ENCODE data around the gene HRG.
A peak's percentile ranks its signal among the peaks of the same experiment; 100 is the strongest.
"Not testable (repeated sequence)": the region's sequence is repeated elsewhere in the genome, so short reads cannot be mapped to it uniquely, and the experiment has no call there.

The HRG gene, protein sequence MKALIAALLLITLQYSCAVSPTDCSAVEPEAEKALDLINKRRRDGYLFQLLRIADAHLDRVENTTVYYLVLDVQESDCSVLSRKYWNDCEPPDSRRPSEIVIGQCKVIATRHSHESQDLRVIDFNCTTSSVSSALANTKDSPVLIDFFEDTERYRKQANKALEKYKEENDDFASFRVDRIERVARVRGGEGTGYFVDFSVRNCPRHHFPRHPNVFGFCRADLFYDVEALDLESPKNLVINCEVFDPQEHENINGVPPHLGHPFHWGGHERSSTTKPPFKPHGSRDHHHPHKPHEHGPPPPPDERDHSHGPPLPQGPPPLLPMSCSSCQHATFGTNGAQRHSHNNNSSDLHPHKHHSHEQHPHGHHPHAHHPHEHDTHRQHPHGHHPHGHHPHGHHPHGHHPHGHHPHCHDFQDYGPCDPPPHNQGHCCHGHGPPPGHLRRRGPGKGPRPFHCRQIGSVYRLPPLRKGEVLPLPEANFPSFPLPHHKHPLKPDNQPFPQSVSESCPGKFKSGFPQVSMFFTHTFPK

DNA sequence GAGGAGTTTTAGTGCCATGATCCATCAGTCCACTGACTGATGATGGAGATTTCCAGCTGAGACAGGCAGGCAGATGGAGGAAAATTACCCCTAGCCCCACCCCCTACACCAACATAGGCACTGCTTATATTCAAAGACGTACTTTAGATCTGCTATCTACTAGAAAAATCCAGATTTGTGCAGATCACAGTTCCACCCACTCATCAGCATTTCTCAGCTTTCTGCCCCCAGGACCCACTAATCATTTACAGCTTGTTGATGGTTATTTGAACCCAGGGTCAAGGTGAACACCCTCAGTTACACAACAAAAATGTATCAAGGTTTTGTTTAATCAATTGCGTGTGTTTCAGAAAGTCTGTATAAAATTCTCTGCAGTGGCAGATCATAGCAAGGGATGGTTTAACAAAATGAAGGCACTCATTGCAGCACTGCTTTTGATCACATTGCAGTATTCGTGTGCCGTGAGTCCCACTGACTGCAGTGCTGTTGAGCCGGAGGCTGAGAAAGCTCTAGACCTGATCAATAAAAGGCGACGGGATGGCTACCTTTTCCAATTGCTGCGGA is at the start of gene HRG:
Gene HRG, plus strand, starts transcription at position 390 of the 564 bp plus-strand sequence. Its CDS starts 18 bp downstream, at position 408.
- DNase-seq (ENCODE audit: low read depth in 2 of 3, low spot score in 1 of 3) = no peak

DNA sequence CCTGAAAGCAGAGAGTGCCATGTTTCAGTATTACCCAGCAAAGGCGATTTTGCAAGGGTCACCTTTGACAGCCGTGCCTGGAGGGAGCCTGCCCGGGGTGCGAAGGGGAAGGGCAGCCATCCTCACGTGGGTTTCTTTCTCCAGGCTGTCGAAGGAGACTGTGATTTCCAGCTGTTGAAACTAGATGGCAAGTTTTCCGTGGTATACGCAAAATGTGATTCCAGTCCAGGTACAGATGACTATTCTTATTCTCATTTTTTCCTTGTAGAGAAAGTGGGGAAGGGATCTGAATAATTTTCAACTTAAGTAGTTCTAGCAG is 49.6 kb upstream of the HRG start:
- no peak for DNase-seq (ENCODE audit: low read depth in 2 of 3, low spot score in 1 of 3)

GRCh38 chr3:186617036-186617946 is 48.5 kb upstream of the HRG start:
- peak; percentile 82 to 84 (median 83) for DNase-seq (ENCODE audit: low read depth in 2 of 3, low spot score in 1 of 3)

DNA sequence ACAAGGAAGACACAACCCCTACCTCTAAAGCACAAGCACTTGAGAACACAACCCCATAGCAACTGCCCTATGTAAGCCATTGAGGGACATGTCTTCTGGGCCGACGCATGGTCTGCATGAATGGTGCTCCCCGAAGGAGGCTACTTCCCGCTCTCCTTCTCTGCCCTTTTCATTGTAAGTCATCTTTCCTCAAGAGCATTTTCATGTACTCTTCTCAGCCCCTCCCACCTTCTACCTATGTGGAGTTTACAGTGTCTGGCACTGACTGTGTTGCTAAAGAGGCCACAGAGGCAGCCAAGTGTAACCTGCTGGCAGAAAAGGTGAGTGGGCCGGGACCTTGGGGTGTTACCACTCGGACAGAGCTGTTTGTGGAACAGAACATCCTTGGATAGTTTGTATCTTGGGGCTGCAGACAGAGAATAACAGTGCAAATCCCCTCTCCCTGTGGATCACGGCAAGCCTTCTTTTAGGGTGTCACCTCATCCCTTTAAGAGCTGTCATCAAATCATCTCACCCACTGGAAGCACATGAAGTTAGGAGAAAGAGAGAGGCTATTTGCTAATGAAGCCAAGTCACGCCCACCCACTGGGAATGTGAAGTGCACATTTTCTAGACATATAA is 47.4 kb upstream of the HRG start:
- DNase-seq (ENCODE audit: low read depth in 2 of 3, low spot score in 1 of 3) = no peak

DNA sequence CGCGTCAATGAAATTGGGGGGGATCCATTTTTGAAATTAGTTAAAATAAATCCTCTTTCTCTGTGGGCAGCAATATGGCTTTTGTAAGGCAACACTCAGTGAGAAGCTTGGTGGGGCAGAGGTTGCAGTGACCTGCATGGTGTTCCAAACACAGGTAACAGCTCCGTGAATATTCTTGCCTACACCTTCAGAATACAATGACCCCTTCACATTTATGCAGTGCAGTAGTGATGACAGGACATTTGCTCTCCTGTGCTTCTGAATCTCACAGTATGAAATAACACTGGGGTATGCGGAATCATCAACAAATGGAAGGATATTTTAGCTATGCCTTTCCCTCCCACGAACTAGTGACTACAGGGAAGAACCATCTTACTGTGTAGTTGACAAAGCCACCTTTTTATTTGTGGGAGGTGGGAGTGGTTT is 46.0 kb upstream of the HRG start:
- no peak for DNase-seq (ENCODE audit: low read depth in 2 of 3, low spot score in 1 of 3)

DNA sequence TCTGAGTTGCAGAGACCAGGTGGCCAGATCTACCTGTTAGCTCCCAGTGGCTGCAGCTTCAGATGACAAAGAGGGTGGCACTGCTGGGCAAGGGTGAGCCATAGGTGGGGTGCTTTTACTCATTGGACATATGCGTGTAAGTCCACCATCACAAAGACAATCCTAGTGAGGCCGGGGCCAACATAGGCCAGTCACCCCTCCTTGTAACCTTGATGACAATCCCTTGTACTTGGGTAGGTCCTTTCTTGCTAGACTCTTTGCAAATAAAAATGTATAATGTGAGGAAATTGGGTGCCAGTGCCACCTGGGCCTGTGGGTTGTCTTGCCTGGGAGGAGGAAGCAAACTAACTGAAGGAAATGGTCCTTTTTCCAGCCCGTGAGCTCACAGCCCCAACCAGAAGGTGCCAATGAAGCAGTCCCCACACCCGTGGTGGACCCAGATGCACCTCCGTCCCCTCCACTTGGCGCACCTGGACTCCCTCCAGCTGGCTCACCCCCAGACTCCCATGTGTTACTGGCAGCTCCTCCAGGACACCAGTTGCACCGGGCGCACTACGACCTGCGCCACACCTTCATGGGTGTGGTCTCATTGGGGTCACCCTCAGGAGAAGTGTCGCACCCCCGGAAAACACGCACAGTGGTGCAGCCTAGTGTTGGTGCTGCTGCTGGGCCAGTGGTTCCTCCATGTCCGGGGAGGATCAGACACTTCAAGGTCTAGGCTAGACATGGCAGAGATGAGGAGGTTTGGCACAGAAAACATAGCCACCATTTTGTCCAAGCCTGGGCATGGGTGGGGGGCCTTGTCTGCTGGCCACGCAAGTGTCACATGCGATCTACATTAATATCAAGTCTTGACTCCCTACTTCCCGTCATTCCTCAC is 45.4 kb upstream of the HRG start:
- no peak for DNase-seq (ENCODE audit: low read depth in 2 of 3, low spot score in 1 of 3)

GRCh38 chr3:186621894-186622650 is 43.7 kb upstream of the HRG start:
- DNase-seq (ENCODE audit: low read depth in 2 of 3, low spot score in 1 of 3) = no peak

DNA sequence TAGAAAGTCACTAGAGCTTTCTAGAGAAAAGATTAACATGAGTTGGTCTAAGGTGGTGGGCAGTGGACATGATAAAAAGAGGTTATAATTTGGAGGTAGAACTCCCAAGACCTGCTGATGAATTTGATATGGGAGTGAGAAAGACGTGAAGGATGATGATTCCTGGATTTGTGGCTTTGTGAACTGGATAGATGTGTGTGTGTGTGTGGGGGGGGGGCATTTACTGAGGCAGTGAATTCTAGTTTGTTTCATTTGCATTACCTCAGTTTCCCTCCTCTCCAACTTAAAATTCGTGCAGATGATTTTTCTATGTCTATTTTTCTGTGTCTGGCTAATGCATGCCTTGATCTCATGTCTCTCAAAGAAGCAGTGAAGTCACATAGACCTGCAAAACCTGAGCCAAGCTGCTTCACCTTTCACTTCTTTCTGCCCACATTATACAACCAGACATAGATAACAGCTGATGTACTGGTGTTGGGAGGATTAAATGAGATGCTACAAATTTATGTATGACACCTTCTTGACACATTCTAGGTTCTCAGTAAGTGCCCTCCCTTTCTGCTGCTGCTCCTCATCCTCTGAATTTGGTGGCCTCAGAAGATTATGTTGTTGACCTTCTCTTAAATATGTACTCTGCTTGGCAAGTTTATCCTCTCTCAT is 43.0 kb upstream of the HRG start:
- no peak for DNase-seq (ENCODE audit: low read depth in 2 of 3, low spot score in 1 of 3)

DNA sequence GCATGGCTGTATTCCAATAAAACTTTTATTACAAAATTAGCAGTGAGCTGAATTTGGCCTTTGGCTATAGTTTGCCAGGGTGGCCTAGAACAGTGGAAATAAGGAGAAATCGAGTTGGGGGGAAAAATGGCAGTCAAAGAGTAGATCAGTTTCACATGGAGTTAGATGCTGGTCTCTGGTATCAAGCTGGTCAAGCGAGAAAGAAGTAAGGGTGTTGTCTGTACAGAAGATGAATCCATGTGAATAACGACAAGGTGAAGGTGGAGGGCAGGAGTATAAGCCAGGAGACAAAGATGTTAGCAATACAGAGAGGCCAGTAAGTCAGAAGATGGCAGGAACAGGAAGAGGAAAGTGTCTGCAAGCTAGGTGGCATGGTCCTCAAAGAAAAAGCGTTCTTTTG is 41.2 kb upstream of the HRG start:
- DNase-seq (ENCODE audit: low read depth in 2 of 3, low spot score in 1 of 3) = no peak

DNA sequence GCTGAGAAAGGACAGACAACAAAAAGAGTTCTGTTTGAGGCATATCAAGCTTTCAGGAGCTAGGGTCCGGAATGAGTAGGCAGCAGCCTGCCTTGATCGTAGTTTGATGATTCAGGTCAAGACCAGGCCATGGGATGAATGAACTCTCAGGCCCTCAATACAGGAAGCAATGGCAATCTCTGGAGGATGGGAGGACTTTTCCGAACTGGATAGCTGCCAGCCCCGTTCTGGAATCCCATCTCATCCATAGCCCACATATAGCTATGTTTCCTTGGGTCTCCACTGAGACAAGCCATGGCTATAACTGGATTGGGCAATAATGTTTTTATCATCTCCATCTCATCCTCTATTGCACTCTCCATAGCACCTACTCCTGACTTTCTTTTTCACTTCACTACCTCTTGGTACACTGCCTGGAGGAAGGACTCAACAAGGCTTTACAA is 40.2 kb upstream of the HRG start:
- DNase-seq (ENCODE audit: low read depth in 2 of 3, low spot score in 1 of 3) = no peak

DNA sequence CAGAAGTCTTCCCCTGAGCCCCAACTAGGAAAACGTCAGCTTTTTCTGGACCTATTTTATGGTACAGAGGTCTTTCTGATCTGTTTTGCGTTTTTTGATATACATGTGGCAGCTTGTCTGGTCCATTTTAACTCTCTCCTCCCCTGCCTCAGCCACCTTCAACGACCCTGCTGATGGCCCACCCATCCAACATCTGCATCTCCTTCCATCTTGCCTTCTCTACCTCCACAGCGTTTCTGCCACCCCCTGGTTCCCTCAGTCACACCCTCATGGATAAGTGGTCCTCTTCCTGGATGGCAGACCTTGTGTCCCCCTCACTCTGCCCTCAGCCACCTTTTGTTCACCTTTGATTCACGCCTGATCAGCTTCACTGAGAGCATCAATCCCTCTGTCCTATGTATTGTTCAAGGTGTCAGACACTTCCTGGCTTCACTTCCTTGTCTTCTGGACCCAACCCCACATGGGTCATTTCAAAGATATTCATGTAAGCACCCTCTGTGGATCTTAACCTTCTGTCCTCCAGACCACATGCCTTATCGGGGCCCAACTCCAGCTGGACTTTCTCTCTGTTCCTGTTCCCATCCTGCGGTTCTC is 39.5 kb upstream of the HRG start:
- no peak for DNase-seq (ENCODE audit: low read depth in 2 of 3, low spot score in 1 of 3)

DNA sequence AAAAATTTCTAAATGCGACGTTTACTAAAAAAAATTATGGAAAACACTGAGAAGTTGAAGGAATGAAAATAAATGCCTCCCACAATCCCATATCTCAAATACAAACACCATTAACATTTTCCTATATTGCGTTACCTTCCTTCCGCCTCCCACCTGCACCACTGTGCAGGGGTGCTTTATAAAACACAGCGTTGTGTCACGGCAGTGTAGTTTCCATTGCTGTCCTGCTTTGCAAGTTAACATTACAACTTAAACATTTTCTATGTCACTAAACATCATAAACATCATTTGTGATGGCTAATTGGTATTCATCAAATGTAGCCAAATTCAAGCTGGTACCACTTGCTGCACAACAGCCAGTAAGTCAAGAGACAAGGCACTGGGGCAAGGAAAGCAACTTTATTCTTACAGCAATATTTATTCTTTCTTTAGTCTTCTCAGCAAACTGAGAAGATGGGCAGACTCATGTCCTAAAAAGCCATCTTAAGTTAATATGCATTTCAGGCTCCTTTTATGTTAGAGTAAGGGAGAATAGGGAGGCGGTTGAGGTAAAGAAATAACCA is 37.9 kb upstream of the HRG start:
- DNase-seq (ENCODE audit: low read depth in 2 of 3, low spot score in 1 of 3) = no peak

GRCh38 chr3:186628756-186629155 is 37.1 kb upstream of the HRG start:
- DNase-seq (ENCODE audit: low read depth in 2 of 3, low spot score in 1 of 3) = no peak

GRCh38 chr3:186630950-186631641 is 34.7 kb upstream of the HRG start:
- DNase-seq (ENCODE audit: low read depth in 2 of 3, low spot score in 1 of 3) = no peak

DNA sequence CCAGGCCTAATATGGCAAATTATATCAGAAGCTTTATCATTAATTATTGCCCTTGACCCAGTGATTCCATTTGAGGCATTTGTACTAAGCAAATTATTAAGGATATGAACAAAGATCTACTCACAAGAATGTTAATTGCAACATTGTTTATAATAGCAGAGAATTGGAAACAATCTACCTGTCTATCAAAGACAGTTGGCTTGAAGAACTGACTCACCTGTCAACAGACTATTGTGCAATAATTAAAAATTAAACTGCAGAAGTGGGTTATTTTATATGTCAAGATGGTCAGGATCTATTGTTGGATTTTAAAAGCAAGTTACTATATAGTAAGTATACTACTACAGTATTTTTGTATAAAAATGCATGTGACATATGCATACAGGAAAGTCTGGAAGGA is 32.3 kb upstream of the HRG start:
- DNase-seq (ENCODE audit: low read depth in 2 of 3, low spot score in 1 of 3) = no peak

DNA sequence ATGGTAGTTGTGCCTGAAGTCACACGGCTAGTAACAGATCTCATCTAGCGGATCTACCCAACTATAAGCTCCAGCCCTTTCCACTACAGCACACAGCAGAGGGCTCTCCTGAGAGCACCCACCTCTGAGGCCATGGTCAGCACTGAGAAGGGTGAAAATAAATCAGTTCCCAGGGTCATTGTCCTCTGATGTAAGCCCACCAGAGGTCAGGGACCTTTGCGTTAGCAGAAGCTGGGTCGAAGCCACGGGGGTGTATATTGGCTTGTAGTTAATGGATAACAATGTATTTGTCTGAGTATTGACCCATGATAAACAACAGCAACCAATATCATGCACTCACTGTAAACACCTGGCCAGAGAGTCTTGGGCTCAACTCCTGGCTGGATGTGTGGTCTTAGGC is 31.6 kb upstream of the HRG start:
- DNase-seq (ENCODE audit: low read depth in 2 of 3, low spot score in 1 of 3) = not testable (repeated sequence)

DNA sequence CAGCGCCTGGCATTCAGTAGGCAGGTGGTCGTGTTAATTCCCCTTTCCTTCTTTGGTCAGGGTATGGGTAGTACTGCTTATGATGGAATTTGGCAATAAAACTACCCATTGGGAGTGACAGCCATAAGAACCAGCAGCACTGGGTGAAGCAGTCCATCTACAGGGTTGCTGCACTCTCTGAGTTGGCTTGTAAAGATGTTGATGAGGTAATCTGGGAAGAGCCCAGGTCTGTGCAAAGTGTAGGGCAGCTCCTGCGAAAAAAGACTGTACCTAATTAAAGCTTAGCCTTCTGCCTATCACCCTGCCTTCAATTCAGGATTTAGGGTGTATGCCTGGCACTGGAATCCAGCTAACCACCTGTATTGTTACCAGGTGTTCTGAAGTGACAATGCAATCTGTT is 30.3 kb upstream of the HRG start:
- DNase-seq (ENCODE audit: low read depth in 2 of 3, low spot score in 1 of 3) = no peak

- DNase-seq (ENCODE audit: low read depth in 2 of 3, low spot score in 1 of 3) = no peak
These were observed 29.3 kb upstream of the HRG start for GRCh38 chr3:186636536-186636935.

Data from stimulated activated CD4-positive, alpha-beta T cell treated with anti-CD3 and anti-CD28 coated beads, Interleukin-12 subunit alpha, Interleukin-12 subunit beta, amount 100 ng/mL, for 48 hours (primary cell).